Breast epithelium (tissue), 3 donors: ENCODE data around the gene ROR1.

Experiments
- POLR2AphosphoS5 ChIP-seq, 3 donors: sonication (generic); formaldehyde crosslinking; IDR thresholded peaks; one replicate each; pipeline ENCODE4 v1.6.1; 2017; ENCODE audit warnings: antibody characterized with exemption in 3 of 3
- TF ChIP-seq, protein P1 (sequence below), 3 donors: fragments of 450-650 bp; IDR thresholded peaks; one replicate each; pipeline ENCODE4 v1.5.1; 2016 to 2017; ENCODE audit warnings: antibody characterized with exemption in 3 of 3, mild to moderate bottlenecking in 3 of 3, moderate library complexity in 3 of 3

DNA sequence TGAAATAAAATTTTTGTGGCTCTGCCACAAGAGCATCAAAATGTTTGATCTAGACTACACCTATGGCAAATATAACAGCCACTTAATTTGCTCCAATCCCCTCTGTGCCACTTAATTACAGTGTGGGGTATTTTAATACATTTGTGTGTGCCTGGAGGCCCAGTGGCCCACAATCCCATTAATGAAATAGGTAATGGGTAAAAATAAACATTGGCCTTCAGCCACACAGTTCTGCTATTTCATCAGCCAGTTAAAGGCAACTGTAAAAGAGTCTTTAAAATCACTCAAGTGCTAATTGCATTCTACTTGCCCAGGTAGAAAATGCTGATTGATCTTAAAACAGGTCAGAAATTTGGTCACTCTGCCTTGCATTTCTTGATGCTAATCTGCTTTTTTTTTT lies 278.0 kb downstream of the ROR1 start:
- TF ChIP-seq, protein P1, sequence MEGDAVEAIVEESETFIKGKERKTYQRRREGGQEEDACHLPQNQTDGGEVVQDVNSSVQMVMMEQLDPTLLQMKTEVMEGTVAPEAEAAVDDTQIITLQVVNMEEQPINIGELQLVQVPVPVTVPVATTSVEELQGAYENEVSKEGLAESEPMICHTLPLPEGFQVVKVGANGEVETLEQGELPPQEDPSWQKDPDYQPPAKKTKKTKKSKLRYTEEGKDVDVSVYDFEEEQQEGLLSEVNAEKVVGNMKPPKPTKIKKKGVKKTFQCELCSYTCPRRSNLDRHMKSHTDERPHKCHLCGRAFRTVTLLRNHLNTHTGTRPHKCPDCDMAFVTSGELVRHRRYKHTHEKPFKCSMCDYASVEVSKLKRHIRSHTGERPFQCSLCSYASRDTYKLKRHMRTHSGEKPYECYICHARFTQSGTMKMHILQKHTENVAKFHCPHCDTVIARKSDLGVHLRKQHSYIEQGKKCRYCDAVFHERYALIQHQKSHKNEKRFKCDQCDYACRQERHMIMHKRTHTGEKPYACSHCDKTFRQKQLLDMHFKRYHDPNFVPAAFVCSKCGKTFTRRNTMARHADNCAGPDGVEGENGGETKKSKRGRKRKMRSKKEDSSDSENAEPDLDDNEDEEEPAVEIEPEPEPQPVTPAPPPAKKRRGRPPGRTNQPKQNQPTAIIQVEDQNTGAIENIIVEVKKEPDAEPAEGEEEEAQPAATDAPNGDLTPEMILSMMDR (IDR thresholded peaks at IDR 0.05): no peak
- TF ChIP-seq POLR2AphosphoS5 (IDR thresholded peaks at IDR 0.05): no peak
